Measurements from ENCODE around the gene ZNF500.

GRCh38 chr16:4762205-4762604 is 4.8 kb downstream of the ZNF500 start:
- TF ChIP-seq CTCF (IDR thresholded peaks at IDR 0.05) (no peak), POLR2A (IDR thresholded peaks at IDR 0.05) (no peak), POLR2AphosphoS5 (IDR thresholded peaks at IDR 0.05) (no peak)
